Trophoblast cell (in vitro differentiated cells and primary cell): ENCODE data around the gene NTNG1.
"Not testable (repeated sequence)": the region's sequence is repeated elsewhere in the genome, so short reads cannot be mapped to it uniquely, and the experiment has no call there.

ENCODE experiments used
- DNase-seq, 2 donors: peaks; one replicate each; pipeline ENCODE4 v3.0.0-alpha.2; 2016
- H2AFZ ChIP-seq: 2 replicates; pipeline ENCODE4 v1.6.1; 2013; ENCODE audit warnings: low read length, moderate library complexity, mild to moderate bottlenecking; ENCODE audit not compliant: insufficient read depth, poor library complexity
- H2AK5ac ChIP-seq: 2 replicates; pipeline ENCODE4 v1.6.1; 2013; ENCODE audit warnings: mild to moderate bottlenecking, low read length
- H2BK120ac ChIP-seq: 2 replicates; pipeline ENCODE4 v1.6.1; 2013; ENCODE audit warnings: low read length, mild to moderate bottlenecking, moderate library complexity; ENCODE audit not compliant: insufficient read depth, poor library complexity
- H2BK12ac ChIP-seq: 2 replicates; pipeline ENCODE4 v1.6.1; 2013; ENCODE audit warnings: mild to moderate bottlenecking, low read length, moderate library complexity
- H2BK5ac ChIP-seq: 2 replicates; pipeline ENCODE4 v1.6.1; 2013; ENCODE audit warnings: low read length, low read depth, moderate library complexity, mild to moderate bottlenecking; ENCODE audit not compliant: poor library complexity
- H3K14ac ChIP-seq: 2 replicates; pipeline ENCODE4 v1.6.1; 2013; ENCODE audit warnings: mild to moderate bottlenecking, low read length
- H3K18ac ChIP-seq: 2 replicates; pipeline ENCODE4 v1.6.1; 2013; ENCODE audit warnings: mild to moderate bottlenecking, low read length
- H3K23ac ChIP-seq: 2 replicates; pipeline ENCODE4 v1.6.1; 2013; ENCODE audit warnings: low read length
- H3K27ac ChIP-seq: 2 replicates; pipeline ENCODE4 v1.5.1; 2013; ENCODE audit warnings: low read depth, mild to moderate bottlenecking, inconsistent platforms, low read length, moderate library complexity
- H3K27me3 ChIP-seq: 2 replicates; pipeline ENCODE4 v1.6.1; 2013; ENCODE audit warnings: inconsistent platforms, mild to moderate bottlenecking, low read length, moderate library complexity; ENCODE audit not compliant: insufficient read depth
- H3K36me3 ChIP-seq, 2 experiments: 1 replicate in 1 of 2; 2 replicates in 1 of 2; pipeline ENCODE4 v1.6.1; 2013; ENCODE audit warnings: low read length in 2 of 2, mild to moderate bottlenecking in 2 of 2, moderate library complexity in 1 of 2; ENCODE audit not compliant: insufficient read depth in 2 of 2, control insufficient read depth in 1 of 2
- H3K4ac ChIP-seq: 2 replicates; pipeline ENCODE4 v1.6.1; 2013; ENCODE audit warnings: low read depth, mild to moderate bottlenecking, low read length, moderate library complexity
- H3K4me1 ChIP-seq, 2 experiments: 1 replicate in 1 of 2; 2 replicates in 1 of 2; pipeline ENCODE4 v1.6.1; 2013; ENCODE audit warnings: low read length in 2 of 2, mild to moderate bottlenecking in 2 of 2, moderate library complexity in 1 of 2; ENCODE audit not compliant: insufficient read depth in 2 of 2, control insufficient read depth in 1 of 2
- H3K4me2 ChIP-seq: 2 replicates; pipeline ENCODE4 v1.6.1; 2013; ENCODE audit warnings: inconsistent platforms, mild to moderate bottlenecking, low read length, moderate library complexity
- H3K4me3 ChIP-seq: 2 replicates; pipeline ENCODE4 v1.5.1; 2013; ENCODE audit warnings: mild to moderate bottlenecking, low read depth, low read length, inconsistent platforms
- H3K79me1 ChIP-seq: one replicate; pipeline ENCODE4 v1.6.1; 2013; ENCODE audit warnings: low read length
- H3K79me2 ChIP-seq: 2 replicates; pipeline ENCODE4 v1.6.1; 2013; ENCODE audit warnings: low read length, mild to moderate bottlenecking; ENCODE audit not compliant: control insufficient read depth, insufficient read depth, poor library complexity
- H3K9ac ChIP-seq: 2 replicates; pipeline ENCODE4 v1.6.1; 2013; ENCODE audit warnings: mild to moderate bottlenecking, low read length
- H3K9me3 ChIP-seq: 2 replicates; pipeline ENCODE4 v1.6.1; 2013; ENCODE audit warnings: low read depth, mild to moderate bottlenecking, control low read depth, inconsistent platforms, low read length; ENCODE audit not compliant: insufficient read depth
- H4K12ac ChIP-seq: 2 replicates; pipeline ENCODE4 v1.6.1; 2013; ENCODE audit warnings: low read depth, mild to moderate bottlenecking, low read length, moderate library complexity
- H4K8ac ChIP-seq: 2 replicates; pipeline ENCODE4 v1.6.1; 2013; ENCODE audit warnings: low read depth, mild to moderate bottlenecking, low read length, moderate library complexity
- H4K91ac ChIP-seq: one replicate; pipeline ENCODE4 v1.6.1; 2013; ENCODE audit warnings: low read depth, mild to moderate bottlenecking, low read length, moderate library complexity
- WGBS: extraction: QIAGEN DNeasy Blood & Tissue Kit; methylation state at CpG from one replicate; pipeline ENCODE4 v1.1.7; 2013; ENCODE audit warnings: missing lambda C conversion rate; ENCODE audit not compliant: insufficient read length, insufficient coverage; ENCODE audit errors: extremely low coverage; 5-methylcytosine and 5-hydroxymethylcytosine counted together

The NTNG1 gene

GRCh38 chr1:107158496-107158895, 17.7 kb downstream of the NTNG1 start:
- H3K79me1 ChIP-seq, result no peaks in the 10 kb centered on the region
- no peak for DNase-seq
- H3K9me3 ChIP-seq, result no peaks in the 10 kb centered on the region
- no peak overlapping the region for H2BK120ac ChIP-seq
- no peak overlapping the region for H4K91ac ChIP-seq
- H4K8ac ChIP-seq, result no peak overlapping the region
- H3K36me3 ChIP-seq, result no peaks in the 10 kb centered on the region
- H2BK5ac ChIP-seq, result no peak overlapping the region
- no CpG with 5 or more reads among the region's 5 CpGs for WGBS
- H3K14ac ChIP-seq, result no peak overlapping the region
- no peak overlapping the region for H3K4me3 ChIP-seq
- no peak overlapping the region for H3K23ac ChIP-seq
- no peak overlapping the region for H3K18ac ChIP-seq
- H3K4me2 ChIP-seq, result no peak overlapping the region
- no peak overlapping the region for H2AK5ac ChIP-seq
- no peak overlapping the region for H2AFZ ChIP-seq
- no peak overlapping the region for H4K12ac ChIP-seq
- no peak overlapping the region for H2BK12ac ChIP-seq
- H3K4ac ChIP-seq, result no peak overlapping the region
- H3K4me1 ChIP-seq, result no peaks in the 10 kb centered on the region
- no peaks in the 10 kb centered on the region for H3K79me2 ChIP-seq
- no peak overlapping the region for H3K9ac ChIP-seq
- no peaks in the 10 kb centered on the region for H3K27me3 ChIP-seq
- H3K27ac ChIP-seq, result no peak overlapping the region

GRCh38 chr1:107158991-107159390, 18.2 kb downstream of the NTNG1 start:
- Histone ChIP-seq H2BK5ac (no peak overlapping the region), H2BK12ac (no peak overlapping the region), H3K9me3 (no peaks in the 10 kb centered on the region), H3K14ac (no peak overlapping the region), H2AK5ac (no peak overlapping the region), H3K79me1 (no peaks in the 10 kb centered on the region), H3K4ac (no peak overlapping the region), H3K36me3 (no peaks in the 10 kb centered on the region), H4K12ac (no peak overlapping the region), H3K9ac (no peak overlapping the region), H3K27ac (no peak overlapping the region), H3K79me2 (no peaks in the 10 kb centered on the region), H2AFZ (no peak overlapping the region), H4K8ac (no peak overlapping the region), H4K91ac (no peak overlapping the region), H3K4me2 (no peak overlapping the region), H3K23ac (no peak overlapping the region), H3K18ac (no peak overlapping the region), H3K4me1 (no peaks in the 10 kb centered on the region), H3K27me3 (no peaks in the 10 kb centered on the region), H2BK120ac (no peak overlapping the region), H3K4me3 (no peak overlapping the region)
- DNase-seq, result no peak
- no CpG with 5 or more reads among the region's 3 CpGs for WGBS

- no peak overlapping the region for H2BK12ac ChIP-seq
- H3K4me3 ChIP-seq, result no peak overlapping the region
- no peaks in the 10 kb centered on the region for H3K79me2 ChIP-seq
- H3K9me3 ChIP-seq, result no peaks in the 10 kb centered on the region
- no peak overlapping the region for H3K27ac ChIP-seq
- no peak overlapping the region for H3K23ac ChIP-seq
- no peak overlapping the region for H2BK120ac ChIP-seq
- DNase-seq, result no peak
- no peaks in the 10 kb centered on the region for H3K36me3 ChIP-seq
- H3K14ac ChIP-seq, result no peak overlapping the region
- H2BK5ac ChIP-seq, result no peak overlapping the region
- no peaks in the 10 kb centered on the region for H3K79me1 ChIP-seq
- no peak overlapping the region for H2AFZ ChIP-seq
- no peak overlapping the region for H3K9ac ChIP-seq
- no peak overlapping the region for H2AK5ac ChIP-seq
- H4K8ac ChIP-seq, result no peak overlapping the region
- no peak overlapping the region for H3K18ac ChIP-seq
- no peaks in the 10 kb centered on the region for H3K27me3 ChIP-seq
- no CpG with 5 or more reads among the region's 1 CpG for whole genome bisulfite sequencing
- H3K4me2 ChIP-seq, result no peak overlapping the region
- no peak overlapping the region for H4K91ac ChIP-seq
- H4K12ac ChIP-seq, result no peak overlapping the region
- no peak overlapping the region for H3K4ac ChIP-seq
- no peaks in the 10 kb centered on the region for H3K4me1 ChIP-seq
Measured at GRCh38 chr1:107162745-107163144, 21.9 kb downstream of the NTNG1 start.

DNA sequence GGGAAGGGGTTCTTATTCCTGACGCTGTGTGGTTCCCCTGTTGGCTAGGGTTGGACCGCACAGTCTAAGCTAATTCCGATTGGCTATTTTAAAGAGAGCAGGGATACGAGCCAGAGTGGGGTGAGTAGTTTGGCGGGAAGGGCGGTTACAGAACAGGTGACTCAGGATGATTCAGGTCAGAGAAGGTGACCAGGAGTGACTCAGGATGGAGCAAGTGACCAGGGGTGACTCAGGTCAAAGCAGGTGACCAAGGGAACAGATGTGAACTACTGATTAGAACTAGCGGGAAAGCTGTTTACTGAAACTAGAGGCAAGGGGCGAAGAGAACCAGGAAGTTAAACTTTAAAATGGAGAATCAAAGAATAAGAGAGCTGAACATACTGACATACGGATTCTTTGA, 24.1 kb downstream of the NTNG1 start:
- H4K91ac ChIP-seq, H4K8ac ChIP-seq, H3K23ac ChIP-seq, H3K36me3 ChIP-seq, H2BK120ac ChIP-seq, H2BK12ac ChIP-seq, H3K9ac ChIP-seq, H3K4me2 ChIP-seq, H3K4me1 ChIP-seq, H3K79me1 ChIP-seq, H3K4ac ChIP-seq, H3K79me2 ChIP-seq, H2BK5ac ChIP-seq, H4K12ac ChIP-seq, H2AK5ac ChIP-seq, H3K27me3 ChIP-seq, H3K27ac ChIP-seq, H3K14ac ChIP-seq, H3K9me3 ChIP-seq, H2AFZ ChIP-seq, H3K18ac ChIP-seq, H3K4me3 ChIP-seq: not testable (repeated sequence)
- DNase-seq, result peak in 1 of 2 donors; percentile 27
- no CpG with 5 or more reads among the region's 9 CpGs for WGBS
